SK-N-SH (cell line): ENCODE data around the gene MC4R. TPM values are rescaled to one million over a fixed set of nuclear protein-coding genes. Genes with fewer than 3 reads are reported as not detected.

Experiments used
- CTCF ChIA-PET: fragments of 300-600, 350-600 bp; formaldehyde crosslinking; extraction: SDS; loops from one replicate; lab custom pipeline; 2021; lab: Yijun Ruan, JAX
- POLR2A ChIA-PET: fragments of 350-600 bp; sonication (Branson Sonifier 250); formaldehyde crosslinking; extraction: SDS; loops from one replicate; lab custom pipeline; 2020; ENCODE audit warnings: antibody characterized with exemption, inconsistent platforms; lab: Yijun Ruan, JAX
- DNase-seq: peaks from one replicate; pipeline ENCODE4 v3.0.0; 2012
- H2AFZ ChIP-seq: fragments of 200-600 bp; sonication (generic); 2 replicates; pipeline ENCODE4 v1.8.1; 2016; ENCODE audit warnings: antibody characterized with exemption, mild to moderate bottlenecking, low read depth
- H3F3A ChIP-seq: fragments of 200-600 bp; sonication (generic); replicated peaks from 2 replicates; pipeline ENCODE3; 2016; ENCODE audit warnings: antibody characterized with exemption, mild to moderate bottlenecking; ENCODE audit not compliant: insufficient read depth
- H3K27ac ChIP-seq, 2 experiments: fragments of 200-500 bp in 1 of 2; fragments of 200-600 bp in 1 of 2; sonication (Bioruptor generic) in 1 of 2; sonication (generic), shearing (Covaris generic) in 1 of 2; 2 replicates each; pipeline versions ENCODE4 v1.5.1 to v1.6.1; 2014 to 2016; ENCODE audit warnings: low read depth in 2 of 2, inconsistent platforms in 1 of 2, low read length in 1 of 2, mild to moderate bottlenecking in 1 of 2, mixed read lengths in 1 of 2
- H3K27me3 ChIP-seq: fragments of 200-600 bp; sonication (generic), shearing (Covaris generic); 2 replicates; pipeline ENCODE4 v1.6.1; 2016; ENCODE audit warnings: mixed run types; ENCODE audit not compliant: insufficient read depth
- H3K36me3 ChIP-seq, 2 experiments: fragments of 200-500 bp in 1 of 2; fragments of 200-600 bp in 1 of 2; sonication (Bioruptor generic) in 1 of 2; sonication (generic) in 1 of 2; replicated peaks in 1 of 2; 2 replicates each; pipeline versions ENCODE3 to v1.5.1; 2014 to 2016; ENCODE audit warnings: low read length in 1 of 2, mild to moderate bottlenecking in 1 of 2; ENCODE audit not compliant: insufficient read depth in 2 of 2, control insufficient read depth in 1 of 2
- H3K4me1 ChIP-seq, 2 experiments: fragments of 200-500 bp in 1 of 2; fragments of 200-600 bp in 1 of 2; sonication (Bioruptor generic) in 1 of 2; sonication (generic), shearing (Covaris generic) in 1 of 2; 2 replicates each; pipeline versions ENCODE4 v1.5.1 to v1.6.1; 2014 to 2016; ENCODE audit warnings: low read depth in 1 of 2, low read length in 1 of 2, mixed run types in 1 of 2; ENCODE audit not compliant: insufficient read depth in 2 of 2, control insufficient read depth in 1 of 2
- H3K4me2 ChIP-seq: fragments of 200-600 bp; sonication (generic), shearing (Covaris generic); 2 replicates; pipeline ENCODE4 v1.6.1; 2017; ENCODE audit warnings: mixed run types
- H3K4me3 ChIP-seq, 2 experiments: fragments of 200-500 bp in 1 of 2; fragments of 200-600 bp in 1 of 2; sonication (Bioruptor generic) in 1 of 2; sonication (generic), shearing (Covaris generic) in 1 of 2; 2 replicates each; pipeline versions ENCODE4 v1.5.1 to v1.8.1; 2014 to 2016; ENCODE audit warnings: low read depth in 2 of 2, inconsistent platforms in 1 of 2, low read length in 1 of 2, mild to moderate bottlenecking in 1 of 2, mixed read lengths in 1 of 2, moderate library complexity in 1 of 2
- H3K79me2 ChIP-seq: fragments of 200-600 bp; sonication (generic); 2 replicates; pipeline ENCODE4 v1.8.1; 2017; ENCODE audit warnings: mild to moderate bottlenecking; ENCODE audit not compliant: insufficient read depth
- H3K9ac ChIP-seq: fragments of 200-600 bp; sonication (generic); 2 replicates; pipeline ENCODE4 v1.6.1; 2017; ENCODE audit warnings: mixed run types
- H3K9me2 ChIP-seq: fragments of 200-600 bp; sonication (generic); 2 replicates; pipeline ENCODE4 v1.6.1; 2017; ENCODE audit warnings: mixed run types
- H3K9me3 ChIP-seq: fragments of 200-600 bp; sonication (generic); 2 replicates; pipeline ENCODE4 v1.6.1; 2017; ENCODE audit warnings: mixed run types, mild to moderate bottlenecking, moderate library complexity
- H4K20me1 ChIP-seq: fragments of 200-600 bp; sonication (generic); 2 replicates; pipeline ENCODE4 v1.6.1; 2017; ENCODE audit warnings: mild to moderate bottlenecking, mixed run types; ENCODE audit not compliant: insufficient read depth
- CTCF ChIP-seq: fragments of 200-600 bp; sonication (generic); IDR thresholded peaks from 2 replicates; pipeline ENCODE4 v1.6.1; 2017; ENCODE audit warnings: antibody characterized with exemption, mild to moderate bottlenecking, moderate library complexity
- ELF1 ChIP-seq: IDR thresholded peaks from 2 replicates; pipeline ENCODE4 v1.4.0; 2012
- EZH2phosphoT487 ChIP-seq: fragments of 200-600 bp; sonication (generic); IDR thresholded peaks from 2 replicates; pipeline ENCODE4 v1.6.1; 2017; ENCODE audit warnings: low read depth, mixed run types, mild to moderate bottlenecking, antibody characterized with exemption, moderate library complexity, borderline replicate concordance
- FOXJ3 ChIP-seq: sonication (generic); formaldehyde crosslinking; IDR thresholded peaks from 2 replicates; pipeline ENCODE4 v1.5.1; 2020; ENCODE audit warnings: mild to moderate bottlenecking, missing genetic modification reagents
- FOXM1 ChIP-seq: IDR thresholded peaks from 2 replicates; pipeline ENCODE4 v1.4.0; 2012; ENCODE audit warnings: low read depth, mild to moderate bottlenecking
- GABPA ChIP-seq: IDR thresholded peaks from 2 replicates; pipeline ENCODE4 v1.4.0; 2012; ENCODE audit warnings: low read depth, mild to moderate bottlenecking
- GATA2 ChIP-seq: sonication (generic); formaldehyde crosslinking; IDR thresholded peaks from 2 replicates; pipeline ENCODE4 v1.5.0; 2020; ENCODE audit warnings: mild to moderate bottlenecking, missing genetic modification reagents
- IRF3 ChIP-seq: fragments of 150-350 bp; IDR thresholded peaks from 2 replicates; pipeline ENCODE4 v1.6.1; 2016; ENCODE audit warnings: mild to moderate bottlenecking, low read depth, low read length
- MAX ChIP-seq: IDR thresholded peaks from 2 replicates; pipeline ENCODE4 v1.4.0; 2012; ENCODE audit warnings: low read depth
- MXI1 ChIP-seq: IDR thresholded peaks from 2 replicates; pipeline ENCODE4 v1.6.1; 2012; ENCODE audit warnings: mild to moderate bottlenecking, low read depth, low read length, improper control_type of control experiment
- NRF1 ChIP-seq: IDR thresholded peaks from 2 replicates; pipeline ENCODE4 v1.6.1; 2012; ENCODE audit warnings: low read depth, mild to moderate bottlenecking, low read length
- RCOR1 ChIP-seq: fragments of 150-350 bp; IDR thresholded peaks from 2 replicates; pipeline ENCODE4 v1.6.1; 2017; ENCODE audit warnings: antibody characterized with exemption, low read length
- RFX5 ChIP-seq: IDR thresholded peaks from 2 replicates; pipeline ENCODE4 v1.6.1; 2012; ENCODE audit warnings: mild to moderate bottlenecking, improper control_type of control experiment, low read length
- SIN3A ChIP-seq: IDR thresholded peaks from 2 replicates; pipeline ENCODE4 v1.6.1; 2012; ENCODE audit warnings: low read depth, mild to moderate bottlenecking, low read length, moderate library complexity, borderline replicate concordance
- SMC3 ChIP-seq: IDR thresholded peaks from 2 replicates; pipeline ENCODE4 v1.6.1; 2012; ENCODE audit warnings: low read depth, low read length, improper control_type of control experiment
- TAF1 ChIP-seq: IDR thresholded peaks from 2 replicates; pipeline ENCODE4 v1.6.1; 2012; ENCODE audit warnings: low read depth, mild to moderate bottlenecking, low read length, moderate library complexity, borderline replicate concordance
- WGBS: methylation state at CpG from one replicate; pipeline ENCODE4 v1.1.6; 2017; ENCODE audit warnings: low lambda C conversion rate; 5-methylcytosine and 5-hydroxymethylcytosine counted together
- polyA plus RNA-seq, 3 experiments: library from polyadenylated mRNA; depleted of rRNA; stranded (reverse); fragments of >200 nt; gene quantifications; 2 replicates each; pipeline ENCODE4 v1.2.3, GENCODE V29; 2012
- TF ChIP-seq, protein P1 (sequence below): fragments of 150-350 bp; IDR thresholded peaks from 2 replicates; pipeline ENCODE4 v1.6.1; 2017; ENCODE audit warnings: antibody characterized with exemption, low read length, low read depth, borderline replicate concordance
- TF ChIP-seq, protein P2 (sequence below): IDR thresholded peaks from 2 replicates; pipeline ENCODE4 v1.4.0; 2012; ENCODE audit warnings: low read depth, borderline replicate concordance

Gene MC4R
- polyA plus RNA-seq, 1 of the 3 experiments (the other 2 are of a cell fraction): 0.21 TPM

DNA sequence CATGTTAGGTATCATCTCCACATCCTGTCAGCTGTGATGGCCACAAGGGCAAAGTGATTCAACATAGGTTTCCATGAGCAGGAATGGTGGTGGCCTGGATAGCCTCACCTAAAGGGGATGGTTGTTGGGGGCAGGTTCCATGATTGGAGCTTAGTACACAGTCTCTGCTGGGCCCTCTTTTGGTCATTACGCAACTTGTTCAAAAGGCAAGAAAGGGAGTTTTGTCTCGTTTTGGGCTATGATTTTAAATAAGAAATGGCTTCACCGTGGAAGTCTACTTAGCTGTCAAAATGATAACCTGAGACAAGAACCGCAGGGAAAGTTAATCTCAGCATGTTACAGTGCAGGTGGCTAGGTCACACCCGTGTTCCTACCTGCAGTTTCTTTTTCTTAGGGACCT, 13.1 kb upstream of the MC4R start:
- H3K4me3 ChIP-seq: no peak overlapping the region
- no peaks in the 10 kb centered on the region for H3K9me3 ChIP-seq
- no peaks in the 10 kb centered on the region for H3K9me2 ChIP-seq
- WGBS: 96% methylated on average over 5 of the region's 5 CpGs
- TF ChIP-seq EZH2phosphoT487 (no peak), TAF1 (no peak), IRF3 (no peak)
- TF ChIP-seq, protein P1, sequence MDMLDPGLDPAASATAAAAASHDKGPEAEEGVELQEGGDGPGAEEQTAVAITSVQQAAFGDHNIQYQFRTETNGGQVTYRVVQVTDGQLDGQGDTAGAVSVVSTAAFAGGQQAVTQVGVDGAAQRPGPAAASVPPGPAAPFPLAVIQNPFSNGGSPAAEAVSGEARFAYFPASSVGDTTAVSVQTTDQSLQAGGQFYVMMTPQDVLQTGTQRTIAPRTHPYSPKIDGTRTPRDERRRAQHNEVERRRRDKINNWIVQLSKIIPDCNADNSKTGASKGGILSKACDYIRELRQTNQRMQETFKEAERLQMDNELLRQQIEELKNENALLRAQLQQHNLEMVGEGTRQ: no peak
- no peak overlapping the region for H3K9ac ChIP-seq
- no peaks in the 10 kb centered on the region for H3K36me3 ChIP-seq
- no peak overlapping the region for H3K4me2 ChIP-seq
- POLR2A ChIA-PET: no interaction called here
- no peak overlapping the region for H2AFZ ChIP-seq
- H4K20me1 ChIP-seq: no peaks in the 10 kb centered on the region
- H3K79me2 ChIP-seq: no peaks in the 10 kb centered on the region
- CTCF ChIA-PET: no interaction called here
- H3K4me1 ChIP-seq: no peaks in the 10 kb centered on the region; a peak in 1 of 4 replicates
- H3K27me3 ChIP-seq: no peaks in the 10 kb centered on the region
- DNase-seq: no peak
- no peak overlapping the region for H3K27ac ChIP-seq
- no peaks in the 10 kb centered on the region for H3F3A ChIP-seq

GRCh38 chr18:60383893-60384292, 11.3 kb upstream of the MC4R start:
- WGBS: 80% methylated on average over 2 of the region's 2 CpGs
- no peaks in the 10 kb centered on the region for H3K36me3 ChIP-seq
- no peak overlapping the region for H3K9ac ChIP-seq
- H3K9me2 ChIP-seq: no peaks in the 10 kb centered on the region
- no peaks in the 10 kb centered on the region for H4K20me1 ChIP-seq
- no peak overlapping the region for H3K4me3 ChIP-seq
- CTCF ChIA-PET: interaction anchor here (0.7 to 1.4 kb wide), 2 partner anchors 217 to 388 kb away, joined by 3 to 4 read pairs; no protein-coding TSS in a partner anchor
- H3K4me2 ChIP-seq: no peak overlapping the region
- H3K27me3 ChIP-seq: no peaks in the 10 kb centered on the region
- no peak overlapping the region for H3K27ac ChIP-seq
- H3K79me2 ChIP-seq: no peaks in the 10 kb centered on the region
- DNase-seq: no peak
- no peaks in the 10 kb centered on the region for H3K9me3 ChIP-seq
- no peaks in the 10 kb centered on the region for H3K4me1 ChIP-seq
- POLR2A ChIA-PET: no interaction called here
- no peaks in the 10 kb centered on the region for H3F3A ChIP-seq
- H2AFZ ChIP-seq: no peak overlapping the region
- TF ChIP-seq CTCF (no peak), MAX (no peak), GABPA (no peak), FOXM1 (no peak), IRF3 (no peak), ELF1 (no peak), RFX5 (no peak), FOXJ3 (CRISPR knock-in tag) (no peak), NRF1 (no peak), MXI1 (no peak), RCOR1 (no peak), EZH2phosphoT487 (no peak), GATA2 (CRISPR knock-in tag) (no peak), SMC3 (no peak), SIN3A (no peak)
- TF ChIP-seq, protein P1: no peak
- TF ChIP-seq, protein P2, sequence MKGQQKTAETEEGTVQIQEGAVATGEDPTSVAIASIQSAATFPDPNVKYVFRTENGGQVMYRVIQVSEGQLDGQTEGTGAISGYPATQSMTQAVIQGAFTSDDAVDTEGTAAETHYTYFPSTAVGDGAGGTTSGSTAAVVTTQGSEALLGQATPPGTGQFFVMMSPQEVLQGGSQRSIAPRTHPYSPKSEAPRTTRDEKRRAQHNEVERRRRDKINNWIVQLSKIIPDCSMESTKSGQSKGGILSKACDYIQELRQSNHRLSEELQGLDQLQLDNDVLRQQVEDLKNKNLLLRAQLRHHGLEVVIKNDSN: no peak
